Testis (tissue), 3 donors: Measurements from ENCODE around the gene APEX1. TPM values are rescaled to one million over a fixed set of nuclear protein-coding genes. Genes with fewer than 3 reads are reported as not detected.

Experiments used
- DNase-seq: peaks from one replicate; pipeline ENCODE4 v3.0.0-alpha.2; 2019
- H3K27ac ChIP-seq, 2 donors: fragments of 200-600 bp; sonication (generic); one replicate each; pipeline ENCODE4 v1.5.1; 2019
- H3K27me3 ChIP-seq: fragments of 200-600 bp; sonication (generic); one replicate; pipeline ENCODE4 v1.5.1; 2019
- H3K36me3 ChIP-seq: fragments of 200-600 bp; sonication (generic); one replicate; pipeline ENCODE4 v1.5.1; 2017; ENCODE audit warnings: low read depth; ENCODE audit errors: missing control alignments
- H3K4me1 ChIP-seq: fragments of 200-600 bp; sonication (generic); one replicate; pipeline ENCODE4 v1.5.1; 2019
- H3K4me3 ChIP-seq, 2 donors: fragments of 200-600 bp; sonication (generic); one replicate each; pipeline ENCODE4 v1.5.1; 2017 to 2019
- H3K9me3 ChIP-seq: fragments of 200-600 bp; sonication (generic); one replicate; pipeline ENCODE4 v1.5.1; 2017
- POLR2A ChIP-seq: fragments of 450-650 bp; IDR thresholded peaks from one replicate; pipeline ENCODE4 v1.6.1; 2017; ENCODE audit warnings: antibody characterized with exemption, mild to moderate bottlenecking, moderate library complexity
- WGBS, 2 donors: methylation state at CpG; one replicate each; pipeline ENCODE4 v1.1.5; 2018; 5-methylcytosine and 5-hydroxymethylcytosine counted together
- intact Hi-C: fragments of 100-400 bp; cut with DNase I; formaldehyde crosslinking; loops from one replicate; pipeline ENCODE4 v1.15.1; 2023; ENCODE audit warnings: low total_unique reads
- polyA plus RNA-seq: library from polyadenylated mRNA; stranded (reverse); fragments of 350-450 nt; fragmentation: Illumina TruSeq; extraction: RNeasy Lipid Tissue Mini Kit (QIAGEN cat#74804); gene quantifications from one replicate; pipeline ENCODE4 v1.2.3, GENCODE V29; 2014; ENCODE audit warnings: low read depth, low replicate concordance; ENCODE audit not compliant: insufficient read depth
- total RNA-seq, 2 donors: library from RNA; depleted of rRNA; stranded (reverse); fragments of >200 nt; gene quantifications; one replicate each; pipeline ENCODE4 v1.2.3, GENCODE V29; 2016
- TF ChIP-seq, protein P1 (sequence below), 3 experiments: fragments of 450-650 bp in 2 of 3; fragments of 200-600 bp in 1 of 3; sonication (generic) in 1 of 3; IDR thresholded peaks; one replicate each; pipeline ENCODE4 v1.5.1; 2016 to 2019; ENCODE audit warnings: antibody characterized with exemption in 3 of 3, mild to moderate bottlenecking in 2 of 3, moderate library complexity in 1 of 3

The APEX1 gene
- total and polyA plus RNA-seq, 3 donors from 2014 or later, result 56.7 to 76.2 (median 67.8) TPM

GRCh38 chr14:20428010-20428365, 27.0 kb upstream of the APEX1 start:
- Histone ChIP-seq H3K27ac (no peak overlapping the region), H3K4me3 (no peak overlapping the region), H3K9me3 (no peaks in the 10 kb centered on the region), H3K4me1 (no peaks in the 10 kb centered on the region), H3K27me3 (no peaks in the 10 kb centered on the region), H3K36me3 (no peaks in the 10 kb centered on the region)
- intact Hi-C loops, result no loop called here
- WGBS, 2 donors, result 84% methylated on average over 5 of the region's 5 CpGs
- no peak for DNase-seq
- TF ChIP-seq POLR2A, result no peak
- TF ChIP-seq, protein P1, sequence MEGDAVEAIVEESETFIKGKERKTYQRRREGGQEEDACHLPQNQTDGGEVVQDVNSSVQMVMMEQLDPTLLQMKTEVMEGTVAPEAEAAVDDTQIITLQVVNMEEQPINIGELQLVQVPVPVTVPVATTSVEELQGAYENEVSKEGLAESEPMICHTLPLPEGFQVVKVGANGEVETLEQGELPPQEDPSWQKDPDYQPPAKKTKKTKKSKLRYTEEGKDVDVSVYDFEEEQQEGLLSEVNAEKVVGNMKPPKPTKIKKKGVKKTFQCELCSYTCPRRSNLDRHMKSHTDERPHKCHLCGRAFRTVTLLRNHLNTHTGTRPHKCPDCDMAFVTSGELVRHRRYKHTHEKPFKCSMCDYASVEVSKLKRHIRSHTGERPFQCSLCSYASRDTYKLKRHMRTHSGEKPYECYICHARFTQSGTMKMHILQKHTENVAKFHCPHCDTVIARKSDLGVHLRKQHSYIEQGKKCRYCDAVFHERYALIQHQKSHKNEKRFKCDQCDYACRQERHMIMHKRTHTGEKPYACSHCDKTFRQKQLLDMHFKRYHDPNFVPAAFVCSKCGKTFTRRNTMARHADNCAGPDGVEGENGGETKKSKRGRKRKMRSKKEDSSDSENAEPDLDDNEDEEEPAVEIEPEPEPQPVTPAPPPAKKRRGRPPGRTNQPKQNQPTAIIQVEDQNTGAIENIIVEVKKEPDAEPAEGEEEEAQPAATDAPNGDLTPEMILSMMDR (IDR thresholded peaks at IDR 0.05), result no peak

GRCh38 chr14:20428802-20429201, 26.2 kb upstream of the APEX1 start:
- H3K36me3 ChIP-seq, result no peaks in the 10 kb centered on the region
- intact Hi-C loops, result no loop called here
- WGBS, 2 donors, result 47 to 49% methylated on average over 5 of the region's 5 CpGs
- H3K9me3 ChIP-seq, result no peaks in the 10 kb centered on the region
- no peak for DNase-seq
- H3K4me1 ChIP-seq, result no peaks in the 10 kb centered on the region
- H3K27me3 ChIP-seq, result no peaks in the 10 kb centered on the region
- no peak overlapping the region for H3K4me3 ChIP-seq
- TF ChIP-seq POLR2A, result no peak
- TF ChIP-seq, protein P1 (IDR thresholded peaks at IDR 0.05), result no peak
- no peak overlapping the region for H3K27ac ChIP-seq

- 70 to 78% methylated on average over 11 to 30 of the region's 30 CpGs for WGBS, 2 donors
- H3K27me3 ChIP-seq, result no peaks in the 10 kb centered on the region
- H3K36me3 ChIP-seq, result no peaks in the 10 kb centered on the region
- intact Hi-C loops, result no loop called here
- no peak overlapping the region for H3K4me3 ChIP-seq
- H3K27ac ChIP-seq, result no peak overlapping the region
- no peaks in the 10 kb centered on the region for H3K9me3 ChIP-seq
- TF ChIP-seq POLR2A, result no peak
- TF ChIP-seq, protein P1 (IDR thresholded peaks at IDR 0.05), result no peak
- DNase-seq, result no peak
- H3K4me1 ChIP-seq, result peaks cover 4% of the 10 kb centered on the region
Observed at GRCh38 chr14:20429801-20430669, 25.0 kb upstream of the APEX1 start.

GRCh38 chr14:20434701-20435581, 20.1 kb upstream of the APEX1 start:
- peak overlapping the region; percentile 65 to 76 for H3K27ac ChIP-seq
- no peaks in the 10 kb centered on the region for H3K36me3 ChIP-seq
- peaks cover 15% of the 10 kb centered on the region for H3K4me1 ChIP-seq
- 7 to 13% methylated on average over 41 to 43 of the region's 44 CpGs for WGBS, 2 donors
- H3K27me3 ChIP-seq, result no peaks in the 10 kb centered on the region
- TF ChIP-seq, protein P1 (IDR thresholded peaks at IDR 0.05), result no peak
- peak; percentile 84 for DNase-seq
- intact Hi-C loops, result no loop called here
- peak overlapping the region; percentile 43 to 62 for H3K4me3 ChIP-seq
- no peaks in the 10 kb centered on the region for H3K9me3 ChIP-seq
